DMS153 treated with DMSO at 0.1 percent for 48 hours (cell line): ENCODE data around the gene PTPRU.

ENCODE experiments used
- DNase-seq: peaks from one replicate; lab custom pipeline; 2025; ENCODE audit not compliant: unreplicated experiment; lab: John Stamatoyannopoulos, UW

PTPRU gene

GRCh38 chr1:29330089-29330488 is 93.8 kb downstream of the PTPRU start:
- DNase-seq: no peak

GRCh38 chr1:29330856-29331255 is 94.5 kb downstream of the PTPRU start:
- no peak for DNase-seq

GRCh38 chr1:29331309-29331708 is 95.0 kb downstream of the PTPRU start:
- DNase-seq: no peak

GRCh38 chr1:29331729-29332128 is 95.4 kb downstream of the PTPRU start:
- no peak for DNase-seq

- no peak for DNase-seq
These were observed 95.9 kb downstream of the PTPRU start for GRCh38 chr1:29332204-29332603.

- DNase-seq: no peak
These were observed 96.7 kb downstream of the PTPRU start for GRCh38 chr1:29333008-29333407.

GRCh38 chr1:29335573-29335972 is 99.3 kb downstream of the PTPRU start:
- no peak for DNase-seq

GRCh38 chr1:29338908-29339575 is 102.7 kb downstream of the PTPRU start:
- no peak for DNase-seq

GRCh38 chr1:29341936-29342335 is 105.6 kb downstream of the PTPRU start:
- DNase-seq: no peak

- no peak for DNase-seq
These were observed 106.0 kb downstream of the PTPRU start for GRCh38 chr1:29342351-29342750.

- DNase-seq: no peak
These were observed 106.7 kb downstream of the PTPRU start for GRCh38 chr1:29342983-29343382.

GRCh38 chr1:29343476-29343875 is 107.2 kb downstream of the PTPRU start:
- DNase-seq: no peak

- no peak for DNase-seq
These were observed 107.6 kb downstream of the PTPRU start for GRCh38 chr1:29343908-29344307.

- no peak for DNase-seq
These were observed 108.0 kb downstream of the PTPRU start for GRCh38 chr1:29344336-29344735.

- DNase-seq: no peak
These were observed 110.3 kb downstream of the PTPRU start for GRCh38 chr1:29346576-29346975.

- DNase-seq: no peak
These were observed 113.7 kb downstream of the PTPRU start for GRCh38 chr1:29349871-29350491.

GRCh38 chr1:29352719-29353420 is 116.5 kb downstream of the PTPRU start:
- no peak for DNase-seq

- DNase-seq: no peak
These were observed 118.3 kb downstream of the PTPRU start for GRCh38 chr1:29354511-29355098.

- DNase-seq: no peak
These were observed 119.1 kb downstream of the PTPRU start for GRCh38 chr1:29355375-29355774.

GRCh38 chr1:29356663-29357062 is 120.3 kb downstream of the PTPRU start:
- DNase-seq: no peak

GRCh38 chr1:29357452-29357851 is 121.1 kb downstream of the PTPRU start:
- no peak for DNase-seq

- DNase-seq: no peak
These were observed 121.9 kb downstream of the PTPRU start for GRCh38 chr1:29358183-29358582.
